ENCODE results near the gene PLCB1. TPM values are rescaled to one million over a fixed set of nuclear protein-coding genes. Genes with fewer than 3 reads are reported as not detected.

Gene PLCB1
- total RNA-seq, 1 experiment from 2014 or later: 6.8 TPM

DNA sequence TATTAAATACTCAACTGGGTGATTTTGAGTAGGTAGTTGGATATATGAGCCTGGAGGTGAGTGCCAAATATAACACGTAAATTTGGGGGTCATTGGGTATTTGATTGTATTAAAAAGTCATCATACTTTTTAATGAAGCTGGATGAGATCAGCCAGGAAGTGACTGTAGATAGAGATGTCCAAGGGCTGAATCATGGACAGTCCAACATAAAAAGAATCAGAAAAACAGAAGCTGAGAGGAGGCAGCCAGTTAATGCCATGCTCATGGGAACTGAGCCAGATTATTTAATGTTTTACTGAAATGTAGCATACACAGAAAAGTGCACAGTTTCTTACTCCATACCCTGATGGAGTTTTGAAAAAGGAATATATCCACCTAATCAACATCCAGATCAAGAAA is 501.3 kb downstream of the PLCB1 start:
- Histone ChIP-seq H3K4me1 (ENCODE audit: insufficient read depth, low read length, poor library complexity, severe bottlenecking) (no peaks in the 10 kb centered on the region), H3K27me3 (replicated peaks; ENCODE audit: insufficient read depth, low read depth, low read length, poor library complexity) (peaks cover 4% of the 10 kb centered on the region), H3K27ac (ENCODE audit: low read depth, low read length, poor library complexity, severe bottlenecking) (no peak overlapping the region), H3K4me3 (ENCODE audit: low read depth, low read length, poor library complexity, severe bottlenecking) (no peak overlapping the region), H3K36me3 (ENCODE audit: insufficient read depth, low read length, poor library complexity, severe bottlenecking) (no peaks in the 10 kb centered on the region), H3K9me3 (ENCODE audit: low read depth, low read length, poor library complexity, severe bottlenecking) (no peaks in the 10 kb centered on the region)
- ChIA-PET CTCF (no interaction called here), POLR2A (ENCODE audit: low non-redundant PET) (no interaction called here)
- intact Hi-C loops (cut with micrococcal nuclease; ENCODE audit: unreplicated experiment): no loop called here
- DNase-seq (ENCODE audit: low spot score): no peak
- BruUV-seq (replicated peaks): no TSS peak
- TF ChIP-seq, protein P1, sequence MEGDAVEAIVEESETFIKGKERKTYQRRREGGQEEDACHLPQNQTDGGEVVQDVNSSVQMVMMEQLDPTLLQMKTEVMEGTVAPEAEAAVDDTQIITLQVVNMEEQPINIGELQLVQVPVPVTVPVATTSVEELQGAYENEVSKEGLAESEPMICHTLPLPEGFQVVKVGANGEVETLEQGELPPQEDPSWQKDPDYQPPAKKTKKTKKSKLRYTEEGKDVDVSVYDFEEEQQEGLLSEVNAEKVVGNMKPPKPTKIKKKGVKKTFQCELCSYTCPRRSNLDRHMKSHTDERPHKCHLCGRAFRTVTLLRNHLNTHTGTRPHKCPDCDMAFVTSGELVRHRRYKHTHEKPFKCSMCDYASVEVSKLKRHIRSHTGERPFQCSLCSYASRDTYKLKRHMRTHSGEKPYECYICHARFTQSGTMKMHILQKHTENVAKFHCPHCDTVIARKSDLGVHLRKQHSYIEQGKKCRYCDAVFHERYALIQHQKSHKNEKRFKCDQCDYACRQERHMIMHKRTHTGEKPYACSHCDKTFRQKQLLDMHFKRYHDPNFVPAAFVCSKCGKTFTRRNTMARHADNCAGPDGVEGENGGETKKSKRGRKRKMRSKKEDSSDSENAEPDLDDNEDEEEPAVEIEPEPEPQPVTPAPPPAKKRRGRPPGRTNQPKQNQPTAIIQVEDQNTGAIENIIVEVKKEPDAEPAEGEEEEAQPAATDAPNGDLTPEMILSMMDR (conservative IDR thresholded peaks at IDR 0.05; ENCODE audit: low read depth, low read length): no peak
- TF ChIP-seq EZH2 (IDR thresholded peaks at IDR 0.05; ENCODE audit: borderline replicate concordance, low read depth, low read length, poor library complexity, severe bottlenecking): no peak

DNA sequence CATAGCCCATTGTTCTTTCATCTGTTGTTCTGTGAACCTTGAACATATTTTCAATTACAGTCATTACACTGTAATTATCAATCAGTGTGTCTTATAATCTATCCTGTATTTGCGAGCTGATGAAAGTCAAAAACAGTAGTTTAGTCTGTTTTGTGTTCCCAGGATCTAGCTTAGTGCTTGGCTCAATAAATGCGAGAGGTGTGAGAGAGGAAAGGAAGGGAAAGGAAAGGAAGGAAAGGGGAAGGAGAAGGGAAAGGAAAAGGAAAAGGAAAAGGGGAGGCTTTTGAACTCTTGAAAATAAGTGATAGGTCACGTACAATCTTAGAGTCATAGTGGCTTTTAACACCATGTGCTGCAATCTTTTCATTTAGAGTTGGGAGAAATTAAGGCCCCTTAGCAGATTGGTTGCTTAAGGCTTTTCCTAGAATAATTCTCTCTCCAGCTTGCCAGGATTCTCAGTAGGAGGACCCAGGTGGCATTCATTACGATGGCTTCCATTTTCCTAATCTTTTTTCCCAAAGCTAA is 503.0 kb downstream of the PLCB1 start:
- H3K9me3 ChIP-seq (ENCODE audit: low read depth, low read length, poor library complexity, severe bottlenecking): no peaks in the 10 kb centered on the region
- intact Hi-C loops (cut with micrococcal nuclease; ENCODE audit: unreplicated experiment): no loop called here
- peaks cover 4% of the 10 kb centered on the region for H3K27me3 ChIP-seq (replicated peaks; ENCODE audit: insufficient read depth, low read depth, low read length, poor library complexity)
- H3K4me1 ChIP-seq (ENCODE audit: insufficient read depth, low read length, poor library complexity, severe bottlenecking): no peaks in the 10 kb centered on the region
- H3K27ac ChIP-seq (ENCODE audit: low read depth, low read length, poor library complexity, severe bottlenecking): no peak overlapping the region
- no peak for DNase-seq (ENCODE audit: low spot score)
- no peaks in the 10 kb centered on the region for H3K36me3 ChIP-seq (ENCODE audit: insufficient read depth, low read length, poor library complexity, severe bottlenecking)
- ChIA-PET CTCF (no interaction called here), POLR2A (ENCODE audit: low non-redundant PET) (no interaction called here)
- no peak overlapping the region for H3K4me3 ChIP-seq (ENCODE audit: low read depth, low read length, poor library complexity, severe bottlenecking)
- TF ChIP-seq, protein P1 (conservative IDR thresholded peaks at IDR 0.05; ENCODE audit: low read depth, low read length): no peak
- TF ChIP-seq EZH2 (IDR thresholded peaks at IDR 0.05; ENCODE audit: borderline replicate concordance, low read depth, low read length, poor library complexity, severe bottlenecking): no peak
- no TSS peak for BruUV-seq (replicated peaks)

DNA sequence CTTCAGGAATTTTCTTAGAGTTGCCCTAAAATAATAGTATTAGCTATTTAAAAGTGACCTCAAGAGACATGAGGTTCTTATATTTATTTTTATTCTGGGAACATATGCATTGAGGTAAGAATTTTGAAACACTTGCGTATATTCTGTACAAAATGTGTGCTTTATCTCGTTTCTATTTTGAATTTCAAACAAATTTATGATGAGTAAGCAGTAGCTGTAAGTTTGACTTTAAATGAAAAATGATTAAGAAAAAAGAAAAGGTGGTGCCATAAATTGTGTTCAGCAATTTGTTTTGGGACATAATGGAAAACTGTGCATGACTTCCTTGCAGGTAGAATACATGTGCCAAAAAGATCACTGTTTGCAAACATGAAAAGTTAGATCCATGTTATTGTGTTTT is 503.8 kb downstream of the PLCB1 start:
- Histone ChIP-seq H3K36me3 (ENCODE audit: insufficient read depth, low read length, poor library complexity, severe bottlenecking) (no peaks in the 10 kb centered on the region), H3K4me3 (ENCODE audit: low read depth, low read length, poor library complexity, severe bottlenecking) (no peak overlapping the region), H3K9me3 (ENCODE audit: low read depth, low read length, poor library complexity, severe bottlenecking) (no peaks in the 10 kb centered on the region), H3K27me3 (replicated peaks; ENCODE audit: insufficient read depth, low read depth, low read length, poor library complexity) (peaks cover 4% of the 10 kb centered on the region), H3K4me1 (ENCODE audit: insufficient read depth, low read length, poor library complexity, severe bottlenecking) (no peaks in the 10 kb centered on the region), H3K27ac (ENCODE audit: low read depth, low read length, poor library complexity, severe bottlenecking) (no peak overlapping the region)
- no peak for DNase-seq (ENCODE audit: low spot score)
- intact Hi-C loops (cut with micrococcal nuclease; ENCODE audit: unreplicated experiment): no loop called here
- CTCF ChIA-PET: no interaction called here
- no TSS peak for BruUV-seq (replicated peaks)
- TF ChIP-seq, protein P1 (conservative IDR thresholded peaks at IDR 0.05; ENCODE audit: low read depth, low read length): no peak
- no peak for TF ChIP-seq EZH2 (IDR thresholded peaks at IDR 0.05; ENCODE audit: borderline replicate concordance, low read depth, low read length, poor library complexity, severe bottlenecking)
- POLR2A ChIA-PET (ENCODE audit: low non-redundant PET): no interaction called here
